Gastroesophageal sphincter (tissue), 3 donors: ENCODE measurements around the gene PRX.

ENCODE experiments used
- POLR2A ChIP-seq, 2 donors: fragments of 450-650 bp; IDR thresholded peaks; one replicate each; pipeline ENCODE4 v1.6.1; 2017; ENCODE audit warnings: antibody characterized with exemption in 2 of 2, mild to moderate bottlenecking in 2 of 2, moderate library complexity in 1 of 2
- TF ChIP-seq, protein P1 (sequence below), 4 experiments: fragments of 200-600 bp in 2 of 4; fragments of 450-650 bp in 2 of 4; sonication (generic) in 1 of 4; IDR thresholded peaks; one replicate each; pipeline ENCODE4 v1.5.1; 2017 to 2019; ENCODE audit warnings: antibody characterized with exemption in 4 of 4, mild to moderate bottlenecking in 2 of 4, moderate library complexity in 2 of 4

DNA sequence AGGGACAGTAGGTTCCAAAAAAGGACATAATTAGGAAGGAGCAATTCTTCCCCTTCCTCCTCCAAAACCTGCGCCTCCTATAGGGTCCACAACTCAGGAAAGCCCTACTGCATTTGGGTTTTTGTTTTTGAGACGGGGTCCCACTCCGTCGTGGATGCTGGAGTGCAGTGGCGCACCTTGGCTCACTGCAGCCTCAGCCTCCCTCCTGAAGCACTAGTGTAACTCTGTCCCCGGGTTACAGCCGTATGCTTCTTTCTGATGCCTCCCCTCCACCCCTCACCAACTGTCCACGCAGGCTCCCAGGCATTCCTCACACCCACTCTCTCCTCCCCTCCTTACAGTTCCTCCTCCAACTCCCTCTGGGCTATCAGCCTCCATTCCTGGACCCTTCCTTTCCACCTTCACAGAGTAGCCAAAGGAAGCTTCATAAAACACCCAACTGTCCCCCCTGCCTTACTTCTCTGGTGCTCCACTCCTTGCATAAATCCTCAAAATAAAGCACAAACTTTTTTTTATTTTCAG is 33.1 kb upstream of the PRX start:
- TF ChIP-seq, protein P1, sequence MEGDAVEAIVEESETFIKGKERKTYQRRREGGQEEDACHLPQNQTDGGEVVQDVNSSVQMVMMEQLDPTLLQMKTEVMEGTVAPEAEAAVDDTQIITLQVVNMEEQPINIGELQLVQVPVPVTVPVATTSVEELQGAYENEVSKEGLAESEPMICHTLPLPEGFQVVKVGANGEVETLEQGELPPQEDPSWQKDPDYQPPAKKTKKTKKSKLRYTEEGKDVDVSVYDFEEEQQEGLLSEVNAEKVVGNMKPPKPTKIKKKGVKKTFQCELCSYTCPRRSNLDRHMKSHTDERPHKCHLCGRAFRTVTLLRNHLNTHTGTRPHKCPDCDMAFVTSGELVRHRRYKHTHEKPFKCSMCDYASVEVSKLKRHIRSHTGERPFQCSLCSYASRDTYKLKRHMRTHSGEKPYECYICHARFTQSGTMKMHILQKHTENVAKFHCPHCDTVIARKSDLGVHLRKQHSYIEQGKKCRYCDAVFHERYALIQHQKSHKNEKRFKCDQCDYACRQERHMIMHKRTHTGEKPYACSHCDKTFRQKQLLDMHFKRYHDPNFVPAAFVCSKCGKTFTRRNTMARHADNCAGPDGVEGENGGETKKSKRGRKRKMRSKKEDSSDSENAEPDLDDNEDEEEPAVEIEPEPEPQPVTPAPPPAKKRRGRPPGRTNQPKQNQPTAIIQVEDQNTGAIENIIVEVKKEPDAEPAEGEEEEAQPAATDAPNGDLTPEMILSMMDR (IDR thresholded peaks at IDR 0.05): no peak
- no peak for TF ChIP-seq POLR2A (IDR thresholded peaks at IDR 0.05)
